Prostate gland (tissue), 2 donors: ENCODE data around the gene MYO5A.

ENCODE experiments used
- POLR2A ChIP-seq: fragments of 450-650 bp; IDR thresholded peaks from one replicate; pipeline ENCODE4 v1.6.1; 2016; ENCODE audit warnings: antibody characterized with exemption, mild to moderate bottlenecking
- TF ChIP-seq, protein P1 (sequence below), 4 experiments: fragments of 200-600 bp in 2 of 4; fragments of 450-650 bp in 2 of 4; sonication (generic) in 2 of 4; IDR thresholded peaks; 1 replicate in 3 of 4; 2 replicates in 1 of 4; pipeline ENCODE4 v1.5.1; 2016 to 2019; ENCODE audit warnings: antibody characterized with exemption in 4 of 4, mild to moderate bottlenecking in 2 of 4, moderate library complexity in 2 of 4

DNA sequence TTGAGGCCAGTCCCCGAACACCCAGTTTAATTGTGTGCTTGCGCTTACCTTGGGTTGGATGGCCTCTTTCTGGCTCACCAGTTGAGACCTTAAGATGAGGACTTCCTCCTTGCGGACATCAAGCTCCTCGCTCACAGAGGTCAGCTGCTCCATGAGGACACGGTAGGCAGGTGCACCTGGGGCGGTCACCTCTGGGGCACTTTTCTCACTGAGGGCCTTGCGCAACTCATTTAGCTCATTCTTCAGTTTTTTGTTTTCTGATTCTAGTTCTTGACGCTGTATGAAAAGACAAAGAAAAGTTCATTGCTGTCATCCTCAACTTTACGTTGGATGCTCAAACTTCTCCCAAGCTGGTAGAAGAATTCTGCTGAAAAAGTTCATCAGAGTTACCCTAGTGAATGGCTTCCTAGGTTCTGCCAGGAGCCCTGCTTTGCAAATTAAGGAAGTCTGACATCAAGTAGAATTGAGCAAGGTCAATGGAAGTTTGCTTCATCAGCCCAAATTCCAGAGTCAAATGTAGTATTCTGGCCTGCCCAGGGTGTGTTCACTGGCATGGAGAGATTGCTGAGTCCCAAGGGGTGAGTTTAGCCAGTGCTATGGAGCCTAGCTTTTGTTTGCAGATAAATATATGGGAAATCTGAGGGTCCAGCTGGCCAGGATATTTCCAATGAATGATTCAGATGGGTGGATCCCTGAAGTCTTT, 177.3 kb downstream of the MYO5A start:
- TF ChIP-seq, protein P1, sequence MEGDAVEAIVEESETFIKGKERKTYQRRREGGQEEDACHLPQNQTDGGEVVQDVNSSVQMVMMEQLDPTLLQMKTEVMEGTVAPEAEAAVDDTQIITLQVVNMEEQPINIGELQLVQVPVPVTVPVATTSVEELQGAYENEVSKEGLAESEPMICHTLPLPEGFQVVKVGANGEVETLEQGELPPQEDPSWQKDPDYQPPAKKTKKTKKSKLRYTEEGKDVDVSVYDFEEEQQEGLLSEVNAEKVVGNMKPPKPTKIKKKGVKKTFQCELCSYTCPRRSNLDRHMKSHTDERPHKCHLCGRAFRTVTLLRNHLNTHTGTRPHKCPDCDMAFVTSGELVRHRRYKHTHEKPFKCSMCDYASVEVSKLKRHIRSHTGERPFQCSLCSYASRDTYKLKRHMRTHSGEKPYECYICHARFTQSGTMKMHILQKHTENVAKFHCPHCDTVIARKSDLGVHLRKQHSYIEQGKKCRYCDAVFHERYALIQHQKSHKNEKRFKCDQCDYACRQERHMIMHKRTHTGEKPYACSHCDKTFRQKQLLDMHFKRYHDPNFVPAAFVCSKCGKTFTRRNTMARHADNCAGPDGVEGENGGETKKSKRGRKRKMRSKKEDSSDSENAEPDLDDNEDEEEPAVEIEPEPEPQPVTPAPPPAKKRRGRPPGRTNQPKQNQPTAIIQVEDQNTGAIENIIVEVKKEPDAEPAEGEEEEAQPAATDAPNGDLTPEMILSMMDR (IDR thresholded peaks at IDR 0.05), result no peak
- TF ChIP-seq POLR2A, result no peak
